ENCODE measurements around the gene LUZP2. TPM values are rescaled to one million over a fixed set of nuclear protein-coding genes. Genes with fewer than 3 reads are reported as not detected.
"Not testable (repeated sequence)": the region's sequence is repeated elsewhere in the genome, so short reads cannot be mapped to it uniquely, and the experiment has no call there.

LUZP2 gene
- total RNA-seq, 2 experiments from 2014 or later, result not detected

GRCh38 chr11:24963852-24964251 lies 467.0 kb downstream of the LUZP2 start:
- TF ChIP-seq, protein P1, sequence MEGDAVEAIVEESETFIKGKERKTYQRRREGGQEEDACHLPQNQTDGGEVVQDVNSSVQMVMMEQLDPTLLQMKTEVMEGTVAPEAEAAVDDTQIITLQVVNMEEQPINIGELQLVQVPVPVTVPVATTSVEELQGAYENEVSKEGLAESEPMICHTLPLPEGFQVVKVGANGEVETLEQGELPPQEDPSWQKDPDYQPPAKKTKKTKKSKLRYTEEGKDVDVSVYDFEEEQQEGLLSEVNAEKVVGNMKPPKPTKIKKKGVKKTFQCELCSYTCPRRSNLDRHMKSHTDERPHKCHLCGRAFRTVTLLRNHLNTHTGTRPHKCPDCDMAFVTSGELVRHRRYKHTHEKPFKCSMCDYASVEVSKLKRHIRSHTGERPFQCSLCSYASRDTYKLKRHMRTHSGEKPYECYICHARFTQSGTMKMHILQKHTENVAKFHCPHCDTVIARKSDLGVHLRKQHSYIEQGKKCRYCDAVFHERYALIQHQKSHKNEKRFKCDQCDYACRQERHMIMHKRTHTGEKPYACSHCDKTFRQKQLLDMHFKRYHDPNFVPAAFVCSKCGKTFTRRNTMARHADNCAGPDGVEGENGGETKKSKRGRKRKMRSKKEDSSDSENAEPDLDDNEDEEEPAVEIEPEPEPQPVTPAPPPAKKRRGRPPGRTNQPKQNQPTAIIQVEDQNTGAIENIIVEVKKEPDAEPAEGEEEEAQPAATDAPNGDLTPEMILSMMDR (conservative IDR thresholded peaks at IDR 0.05; ENCODE audit: low read length), result no peak
- no peak for TF ChIP-seq EZH2phosphoT487 (IDR thresholded peaks at IDR 0.05; ENCODE audit: borderline replicate concordance, low read depth, low read length)
- POLR2A ChIA-PET, result no interaction called here
- CTCF ChIA-PET (ENCODE audit: unreplicated experiment), result no interaction called here

DNA sequence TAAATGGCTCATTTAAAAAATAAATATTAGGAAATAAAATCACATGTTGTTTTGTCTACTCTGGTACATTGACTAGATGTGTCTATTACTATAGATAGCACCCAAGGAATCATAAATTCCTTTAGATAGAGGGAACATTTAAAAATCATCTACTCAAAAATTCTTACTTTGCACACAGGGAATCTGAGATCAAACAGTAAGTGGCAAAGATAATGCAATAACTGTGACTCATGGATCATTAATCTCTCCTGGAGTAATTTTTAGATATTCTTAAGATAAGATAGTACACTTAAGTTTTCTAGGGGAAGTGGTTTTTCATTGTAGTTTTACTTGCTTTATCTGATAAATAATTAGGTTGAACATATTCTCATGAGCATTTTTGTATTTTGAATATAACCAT lies 468.9 kb downstream of the LUZP2 start:
- H3K4me1 ChIP-seq (ENCODE audit: insufficient read depth, low read length, poor library complexity, severe bottlenecking), result no peaks in the 10 kb centered on the region
- BruUV-seq (replicated peaks), result no TSS peak
- CTCF ChIA-PET (ENCODE audit: unreplicated experiment), result no interaction called here

More at GRCh38 chr11:24963852-24964251, 467.0 kb downstream of the LUZP2 start:
- Histone ChIP-seq H3K4me2 (ENCODE audit: low read length) (no peak overlapping the region), H3K9me2 (ENCODE audit: insufficient read depth, low read length) (no peaks in the 10 kb centered on the region), H3K9me3 (ENCODE audit: low read length) (no peaks in the 10 kb centered on the region), H4K20me1 (ENCODE audit: insufficient read depth, low read length) (no peaks in the 10 kb centered on the region), H3K27ac (ENCODE audit: low read depth, low read length, poor library complexity, severe bottlenecking) (no peak overlapping the region), H3K36me3 (ENCODE audit: insufficient read depth, low read length) (no peaks in the 10 kb centered on the region), H3K4me1 (ENCODE audit: insufficient read depth, low read length, poor library complexity, severe bottlenecking) (no peaks in the 10 kb centered on the region), H2AFZ (ENCODE audit: low read length) (no peak overlapping the region), H3K79me2 (ENCODE audit: insufficient read depth, low read depth, low read length) (no peaks in the 10 kb centered on the region), H3K4me3 (ENCODE audit: low read depth, low read length, poor library complexity, severe bottlenecking) (no peak overlapping the region)
- intact Hi-C loops (cut with micrococcal nuclease; ENCODE audit: unreplicated experiment), result no loop called here
- BruUV-seq (replicated peaks), result no TSS peak
- no peak for DNase-seq (ENCODE audit: low spot score)

GRCh38 chr11:24993903-24994302 lies 497.1 kb downstream of the LUZP2 start:
- H3K4me2 ChIP-seq (ENCODE audit: low read length); H3K27ac ChIP-seq (ENCODE audit: low read depth, low read length, poor library complexity, severe bottlenecking); H3K9me2 ChIP-seq (ENCODE audit: insufficient read depth, low read length); H3K36me3 ChIP-seq (ENCODE audit: insufficient read depth, low read length); H3K4me1 ChIP-seq (ENCODE audit: insufficient read depth, low read length, poor library complexity, severe bottlenecking); CTCF ChIA-PET (ENCODE audit: unreplicated experiment); BruUV-seq (replicated peaks); H4K20me1 ChIP-seq (ENCODE audit: insufficient read depth, low read length); H2AFZ ChIP-seq (ENCODE audit: low read length); intact Hi-C loops (cut with micrococcal nuclease; ENCODE audit: unreplicated experiment); POLR2A ChIA-PET; H3K79me2 ChIP-seq (ENCODE audit: insufficient read depth, low read depth, low read length); H3K9me3 ChIP-seq (ENCODE audit: low read length); DNase-seq (ENCODE audit: low spot score); H3K4me3 ChIP-seq (ENCODE audit: low read depth, low read length, poor library complexity, severe bottlenecking): not testable (repeated sequence)

More for the DNA sequence above, 468.9 kb downstream of the LUZP2 start:
- H3K79me2 ChIP-seq (ENCODE audit: insufficient read depth, low read depth, low read length), result no peaks in the 10 kb centered on the region
- H3K9me3 ChIP-seq (ENCODE audit: low read length), result no peaks in the 10 kb centered on the region
- H3K4me2 ChIP-seq (ENCODE audit: low read length), result no peak overlapping the region
- POLR2A ChIA-PET, result no interaction called here
- no peak for DNase-seq (ENCODE audit: low spot score)
- H2AFZ ChIP-seq (ENCODE audit: low read length), result no peak overlapping the region
- H3K36me3 ChIP-seq (ENCODE audit: insufficient read depth, low read length), result no peaks in the 10 kb centered on the region
- TF ChIP-seq, protein P1 (conservative IDR thresholded peaks at IDR 0.05; ENCODE audit: low read length), result no peak
- TF ChIP-seq EZH2phosphoT487 (IDR thresholded peaks at IDR 0.05; ENCODE audit: borderline replicate concordance, low read depth, low read length), result no peak
- intact Hi-C loops (cut with micrococcal nuclease; ENCODE audit: unreplicated experiment), result no loop called here
- no peak overlapping the region for H3K4me3 ChIP-seq (ENCODE audit: low read depth, low read length, poor library complexity, severe bottlenecking)
- H3K9me2 ChIP-seq (ENCODE audit: insufficient read depth, low read length), result no peaks in the 10 kb centered on the region
- H4K20me1 ChIP-seq (ENCODE audit: insufficient read depth, low read length), result no peaks in the 10 kb centered on the region
- no peak overlapping the region for H3K27ac ChIP-seq (ENCODE audit: low read depth, low read length, poor library complexity, severe bottlenecking)

- H3K36me3 ChIP-seq (ENCODE audit: insufficient read depth, low read length); H3K4me2 ChIP-seq (ENCODE audit: low read length); POLR2A ChIA-PET; CTCF ChIA-PET (ENCODE audit: unreplicated experiment); H3K4me1 ChIP-seq (ENCODE audit: insufficient read depth, low read length, poor library complexity, severe bottlenecking); intact Hi-C loops (cut with micrococcal nuclease; ENCODE audit: unreplicated experiment); H3K9me3 ChIP-seq (ENCODE audit: low read length); DNase-seq (ENCODE audit: low spot score); H3K79me2 ChIP-seq (ENCODE audit: insufficient read depth, low read depth, low read length); H3K27ac ChIP-seq (ENCODE audit: low read depth, low read length, poor library complexity, severe bottlenecking); H3K9me2 ChIP-seq (ENCODE audit: insufficient read depth, low read length); H3K4me3 ChIP-seq (ENCODE audit: low read depth, low read length, poor library complexity, severe bottlenecking); BruUV-seq (replicated peaks); H4K20me1 ChIP-seq (ENCODE audit: insufficient read depth, low read length); H2AFZ ChIP-seq (ENCODE audit: low read length): not testable (repeated sequence)
Observed at GRCh38 chr11:24999929-25000328, 503.1 kb downstream of the LUZP2 start.
